Effector CD4-positive, alpha-beta T cell (primary cell): ENCODE results near the gene PLXNA3.
"Not testable (repeated sequence)": the region's sequence is repeated elsewhere in the genome, so short reads cannot be mapped to it uniquely, and the experiment has no call there.

Experiments
- DNase-seq: peaks from one replicate; pipeline ENCODE4 v3.0.0-alpha.2; 2020

The PLXNA3 gene

DNA sequence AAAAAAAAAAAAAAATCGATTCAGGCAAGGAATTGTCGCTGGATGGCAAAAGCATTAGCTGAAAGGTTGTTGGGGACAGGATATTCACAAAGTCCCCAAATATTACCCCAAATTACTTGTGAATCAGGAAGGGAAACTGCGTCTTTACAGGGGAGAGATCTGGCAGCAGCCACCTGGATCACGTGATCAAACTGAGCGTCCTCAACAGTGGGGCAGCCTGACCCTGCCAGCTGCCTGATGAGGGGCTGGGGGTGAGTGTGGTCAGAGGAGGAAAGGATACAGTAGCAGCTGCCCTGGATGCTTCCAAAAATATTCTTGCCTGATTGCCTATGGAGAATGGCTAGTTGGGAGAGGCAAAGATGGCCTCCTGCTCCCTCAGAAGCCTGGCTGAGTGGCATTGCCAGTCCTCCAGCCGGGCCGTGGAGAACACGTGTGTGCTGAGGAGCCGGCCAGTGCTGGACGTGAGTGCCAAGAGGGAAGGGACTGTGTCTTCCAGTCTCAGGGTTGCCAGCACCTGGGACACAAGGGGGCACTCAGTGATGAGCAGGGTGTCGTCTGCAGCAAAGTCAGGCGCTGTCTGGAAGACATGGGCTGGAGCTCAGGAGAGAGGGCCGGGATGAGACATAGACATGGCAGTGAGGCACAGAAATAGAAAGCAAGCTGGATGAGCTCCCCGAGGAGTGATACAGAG is 24.0 kb downstream of the PLXNA3 start:
- DNase-seq = no peak

- DNase-seq = no peak
Measured at GRCh38 chrX:154482786-154483185, 24.7 kb downstream of the PLXNA3 start.

DNA sequence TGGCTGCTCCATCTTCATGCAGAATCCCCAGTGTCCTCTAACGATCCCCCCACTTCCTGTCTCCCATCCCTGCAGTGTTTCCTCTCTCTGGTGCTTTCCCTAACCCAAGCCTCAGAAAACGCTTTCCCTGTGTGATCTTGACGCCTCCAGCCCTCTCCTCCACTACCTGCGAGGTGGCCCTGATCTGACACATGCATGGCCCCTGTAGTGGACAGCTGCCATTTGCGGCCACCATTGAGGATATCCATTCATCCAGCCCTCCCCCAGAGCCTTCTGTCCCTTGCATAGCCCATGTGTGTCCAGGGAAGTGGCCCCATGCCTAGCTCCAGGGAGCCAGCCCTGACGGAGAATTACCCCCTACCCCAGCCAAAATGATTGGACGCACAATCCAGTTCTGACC is 25.2 kb downstream of the PLXNA3 start:
- no peak for DNase-seq

GRCh38 chrX:154484255-154485149 is 26.4 kb downstream of the PLXNA3 start:
- no peak for DNase-seq

GRCh38 chrX:154485150-154486051 is 27.3 kb downstream of the PLXNA3 start:
- no peak for DNase-seq

- DNase-seq = peak; percentile 13
Measured at GRCh38 chrX:154486052-154486395, 27.9 kb downstream of the PLXNA3 start.

- peak; percentile 39 for DNase-seq
Measured at GRCh38 chrX:154486396-154487207, 28.5 kb downstream of the PLXNA3 start, which contains the start of gene UBL4A. Gene UBL4A (minus strand): TSS chrX:154486615. CDS start chrX:154486584, 31 bp downstream.

- DNase-seq = no peak
Measured at GRCh38 chrX:154487518-154488290, 29.6 kb downstream of the PLXNA3 start.

DNA sequence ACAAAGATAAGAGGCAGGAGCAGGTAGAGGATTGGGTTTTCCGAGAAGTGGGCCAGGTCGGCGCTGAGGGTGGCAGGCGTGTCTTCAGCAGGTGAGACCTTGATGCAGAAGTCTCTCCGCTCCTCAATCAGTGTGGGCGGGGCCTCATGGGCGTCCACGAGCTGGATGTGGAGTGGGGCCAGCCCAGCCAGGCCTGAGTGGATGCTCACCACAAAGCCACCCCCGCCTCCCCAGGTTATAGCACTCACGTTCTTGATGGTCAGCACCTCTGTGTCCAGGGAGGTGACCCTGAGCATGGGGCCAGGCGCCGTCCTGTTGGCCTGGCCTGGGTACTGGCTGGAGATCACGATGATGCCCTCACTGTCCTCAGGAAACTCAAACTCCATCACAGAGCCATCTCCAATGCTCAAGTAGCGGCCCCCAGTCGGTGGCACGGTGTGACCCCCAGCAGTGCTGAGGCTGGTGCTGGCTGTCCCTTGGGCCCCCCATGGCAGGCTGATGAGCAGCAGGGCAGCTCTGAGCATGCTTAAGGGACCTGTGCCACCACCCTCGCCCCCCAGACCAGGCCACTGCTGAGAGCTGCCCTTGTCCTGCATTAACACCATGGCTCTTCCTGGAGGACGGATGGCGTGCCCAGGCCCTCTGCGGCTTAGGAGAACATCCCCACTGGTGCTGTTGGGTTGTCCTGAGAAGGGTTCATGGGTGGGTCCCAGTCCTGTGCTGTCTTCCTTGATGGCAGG is 30.4 kb downstream of the PLXNA3 start:
- no peak for DNase-seq

- DNase-seq = no peak
Measured at GRCh38 chrX:154489182-154489581, 31.1 kb downstream of the PLXNA3 start.

DNA sequence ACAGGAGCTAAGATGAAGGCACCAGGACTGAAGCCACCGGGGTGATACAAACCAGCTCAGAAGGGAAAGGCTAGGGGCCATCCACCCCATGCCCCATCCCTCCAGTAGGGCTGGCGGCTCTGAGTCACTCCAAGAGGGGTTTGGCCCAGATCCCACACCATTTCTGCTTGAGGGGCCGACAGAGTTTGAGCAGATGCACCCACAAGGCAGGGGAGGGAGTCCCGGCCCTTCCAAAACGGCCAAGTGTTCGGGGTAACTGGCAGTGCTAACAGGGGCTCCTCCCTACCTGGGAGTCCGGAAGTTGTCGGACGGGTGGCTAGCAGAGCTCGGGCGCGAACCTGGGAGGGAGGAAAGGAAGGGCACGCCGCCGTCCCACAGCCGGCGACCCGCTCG is 31.9 kb downstream of the PLXNA3 start:
- no peak for DNase-seq

GRCh38 chrX:154490414-154491083 is 32.5 kb downstream of the PLXNA3 start, which contains the start of gene SLC10A3:
Gene SLC10A3 (minus strand): TSS chrX:154490629. CDS start chrX:154488940, 1,689 bp downstream.
- DNase-seq = peak; percentile 80

DNA sequence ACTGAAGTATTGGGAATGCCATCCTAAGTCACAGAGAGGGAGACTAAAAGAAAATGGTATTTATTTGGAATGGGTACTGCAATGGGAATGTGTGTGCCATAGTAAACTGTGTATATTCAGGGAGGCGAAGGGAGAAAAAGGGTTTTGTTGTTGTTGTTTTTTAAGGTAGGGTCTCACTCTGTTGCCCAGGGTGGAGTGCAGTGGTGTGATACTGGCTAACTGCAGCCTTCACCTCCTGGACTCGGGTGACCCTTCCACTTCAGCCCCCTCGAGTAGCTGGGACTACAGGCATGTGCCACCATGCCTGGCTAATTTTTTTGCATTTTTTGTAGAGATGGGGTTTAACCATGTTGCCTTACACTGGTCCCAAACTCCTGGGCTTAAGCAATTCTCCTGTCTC is 36.6 kb downstream of the PLXNA3 start:
- DNase-seq = no peak

DNA sequence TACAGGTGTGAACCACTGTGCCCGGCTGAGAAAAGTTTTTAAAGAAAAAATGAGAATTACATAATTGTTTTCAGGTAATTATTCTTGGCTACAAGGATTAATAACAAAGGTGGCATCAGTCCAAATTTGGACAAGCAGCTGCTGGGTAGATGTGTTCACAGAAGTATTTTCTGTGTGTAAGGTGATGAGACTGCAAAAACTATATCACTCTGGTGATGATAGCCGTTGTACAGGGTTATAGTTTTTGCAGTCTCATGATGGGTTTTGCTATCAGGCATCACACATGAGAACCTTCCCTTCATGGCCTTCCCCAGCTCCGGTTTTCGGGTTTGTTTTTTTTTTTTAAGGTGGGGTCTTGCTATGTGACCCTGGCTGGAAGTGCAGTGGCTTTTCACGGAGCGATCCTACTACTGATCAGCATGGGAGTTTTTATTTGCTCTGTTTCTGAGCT is 37.4 kb downstream of the PLXNA3 start:
- DNase-seq = no peak

- not testable (repeated sequence) for DNase-seq
Measured at GRCh38 chrX:154496591-154497137, 38.6 kb downstream of the PLXNA3 start.

DNA sequence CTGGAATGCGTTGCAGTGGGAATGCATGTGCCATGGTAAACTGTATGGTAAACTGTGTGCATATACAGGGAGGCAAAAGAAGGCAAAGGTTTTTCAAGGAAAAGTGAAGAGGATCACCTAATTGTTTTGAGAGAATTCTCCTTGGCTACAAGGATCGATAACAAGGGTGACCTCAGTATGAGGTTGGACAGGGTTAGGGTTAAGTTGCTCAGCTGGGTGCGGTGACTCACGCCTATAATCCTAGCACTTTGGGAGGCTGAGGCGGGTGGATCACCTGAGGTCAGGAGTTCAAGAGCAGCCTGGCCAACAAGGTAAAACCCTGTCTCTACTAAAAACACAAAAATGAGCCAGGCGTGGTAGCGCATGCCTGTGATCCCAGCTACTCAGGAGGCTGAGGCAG is 43.3 kb downstream of the PLXNA3 start:
- DNase-seq = not testable (repeated sequence)

DNA sequence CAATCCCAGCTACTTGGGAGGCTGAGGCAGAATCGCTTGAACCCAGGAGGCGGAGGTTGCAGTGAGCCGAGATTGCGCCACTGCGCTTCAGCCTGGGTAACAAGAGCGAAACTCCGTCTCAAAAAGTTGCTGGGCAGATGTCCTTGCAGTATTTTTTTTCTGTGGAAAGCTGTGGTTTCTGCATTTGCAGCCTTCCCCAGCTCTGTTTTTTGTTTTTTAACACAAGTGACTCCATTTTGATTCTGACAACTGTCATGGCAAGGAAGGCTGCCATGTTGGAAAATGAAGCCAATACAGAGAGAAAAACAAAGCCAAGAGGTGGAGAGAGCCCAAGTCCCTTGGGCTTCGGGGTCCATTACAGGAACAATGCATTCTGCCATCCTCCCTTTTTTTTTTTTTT is 44.0 kb downstream of the PLXNA3 start:
- no peak for DNase-seq

- no peak for DNase-seq
Measured at GRCh38 chrX:154502989-154503388, 44.9 kb downstream of the PLXNA3 start.

- no peak for DNase-seq
Measured at GRCh38 chrX:154505734-154506133, 47.7 kb downstream of the PLXNA3 start.
